HepG2 (cell line): ENCODE data around the gene USP10. TPM values are rescaled to one million over a fixed set of nuclear protein-coding genes. Genes with fewer than 3 reads are reported as not detected.

Experiments
- ATAC-seq: fragments of 200-7000 bp; cut with Tn5 transposase; 3 replicates; pipeline ENCODE4 v1.9.1; 2020; ENCODE audit warnings: mild to moderate bottlenecking, moderate library complexity
- BruUV-seq: library from RNA; stranded (reverse); fragments of 400-500 nt; replicated peaks from 2 replicates; lab custom pipeline; 2021; lab: Mats Ljungman, UMichigan
- CTCF ChIA-PET: fragments of 300-600 bp; formaldehyde crosslinking; extraction: SDS; loops from one replicate; lab custom pipeline; 2021; ENCODE audit warnings: low total read pairs, inconsistent platforms, low intra/inter-chr PET ratio; lab: Yijun Ruan, JAX
- POLR2A ChIA-PET: fragments of 350-600 bp; sonication (Branson Sonifier 250); formaldehyde crosslinking; loops from one replicate; lab custom pipeline; 2020; ENCODE audit warnings: antibody characterized with exemption, inconsistent platforms; lab: Yijun Ruan, JAX
- DNase-seq: peaks from one replicate; pipeline ENCODE4 v3.0.0-alpha.2; 2015; ENCODE audit warnings: low spot score
- FAIRE-seq: peaks from 3 replicates; lab custom pipeline; 2011; peaks lifted over from hg19 to GRCh38; lab: Jason Lieb, UNC
- H2AFZ ChIP-seq: one replicate; pipeline ENCODE4 v1.6.1; 2011; ENCODE audit warnings: low read length, inconsistent platforms
- H3K27ac ChIP-seq: fragments of 300-600 bp; 3 replicates; pipeline ENCODE4 v1.8.0; 2011; ENCODE audit warnings: mixed run types, mild to moderate bottlenecking, mixed read lengths, low read length, inconsistent platforms; ENCODE audit not compliant: insufficient read depth; ENCODE audit errors: extremely low read length
- H3K27me3 ChIP-seq, 2 experiments: fragments of 200-600 bp in 1 of 2; 2 replicates in 1 of 2; 3 replicates in 1 of 2; pipeline versions ENCODE4 v1.6.0 to v1.8.0; 2011; ENCODE audit warnings: low read length in 2 of 2, mild to moderate bottlenecking in 2 of 2, moderate library complexity in 2 of 2, inconsistent platforms in 1 of 2; ENCODE audit not compliant: insufficient read depth in 2 of 2, control insufficient read depth in 1 of 2
- H3K36me3 ChIP-seq, 2 experiments: fragments of 200-600 bp in 1 of 2; replicated peaks in 1 of 2; 2 replicates in 1 of 2; 3 replicates in 1 of 2; pipeline versions ENCODE4 v1.5.1 to v1.8.0; 2011; ENCODE audit warnings: low read length in 2 of 2, inconsistent platforms in 1 of 2; ENCODE audit not compliant: insufficient read depth in 2 of 2, control insufficient read depth in 1 of 2
- H3K4me1 ChIP-seq: 2 replicates; pipeline ENCODE4 v1.5.1; 2012; ENCODE audit warnings: low read length, inconsistent platforms; ENCODE audit not compliant: insufficient read depth
- H3K4me2 ChIP-seq: 2 replicates; pipeline ENCODE4 v1.6.0; 2011; ENCODE audit warnings: low read depth, low read length, inconsistent platforms
- H3K4me3 ChIP-seq, 3 experiments: fragments of 200-600 bp in 1 of 3; sonication (generic), shearing (Covaris generic) in 1 of 3; replicated peaks in 1 of 3; 2 replicates each; pipeline ENCODE4 v1.5.1; 2011 to 2016; ENCODE audit warnings: low read length in 3 of 3, inconsistent platforms in 2 of 3, low read depth in 2 of 3, mild to moderate bottlenecking in 2 of 3, control low read depth in 1 of 3, mixed read lengths in 1 of 3; ENCODE audit not compliant: insufficient read depth in 1 of 3
- H3K79me2 ChIP-seq: one replicate; pipeline ENCODE4 v1.6.1; 2011; ENCODE audit warnings: low read length, inconsistent platforms; ENCODE audit not compliant: insufficient read depth
- H3K9ac ChIP-seq: 2 replicates; pipeline ENCODE4 v1.6.0; 2011; ENCODE audit warnings: mild to moderate bottlenecking, low read depth, low read length, inconsistent platforms; ENCODE audit not compliant: insufficient read depth
- H3K9me3 ChIP-seq: 2 replicates; pipeline ENCODE4 v1.5.1; 2012; ENCODE audit warnings: mild to moderate bottlenecking, low read length
- H4K20me1 ChIP-seq: 2 replicates; pipeline ENCODE4 v1.6.0; 2011; ENCODE audit warnings: inconsistent platforms, mild to moderate bottlenecking, low read length, moderate library complexity; ENCODE audit not compliant: insufficient read depth
- CENPX ChIP-seq: sonication (generic); formaldehyde crosslinking; IDR thresholded peaks from 2 replicates; pipeline ENCODE4 v1.9.0; 2021; ENCODE audit warnings: mild to moderate bottlenecking, missing genetic modification reagents, moderate library complexity
- HNRNPK ChIP-seq: fragments of 200-400 bp; formaldehyde crosslinking; IDR thresholded peaks from 2 replicates; pipeline ENCODE4 v1.6.1; 2018; ENCODE audit warnings: low read length, low read depth, moderate library complexity, mild to moderate bottlenecking; ENCODE audit not compliant: poor library complexity, severe bottlenecking
- IRF2 ChIP-seq: IDR thresholded peaks from 2 replicates; pipeline ENCODE4 v1.6.1; 2018; ENCODE audit warnings: missing genetic modification reagents, missing compliant biosample characterization
- KDM2A ChIP-seq: sonication (generic); formaldehyde crosslinking; IDR thresholded peaks from 2 replicates; pipeline ENCODE4 v1.4.0; 2020; ENCODE audit warnings: low read depth, missing genetic modification reagents, borderline replicate concordance
- MEIS1 ChIP-seq: sonication (generic); formaldehyde crosslinking; IDR thresholded peaks from 2 replicates; pipeline ENCODE4 v1.9.0; 2021; ENCODE audit warnings: mild to moderate bottlenecking, missing genetic modification reagents, moderate library complexity, borderline replicate concordance
- MXI1 ChIP-seq: IDR thresholded peaks from 3 replicates; pipeline ENCODE4 v1.6.1; 2012; ENCODE audit warnings: low read depth, low read length, inconsistent platforms, borderline replicate concordance
- PRPF4 ChIP-seq: fragments of 200-400 bp; formaldehyde crosslinking; IDR thresholded peaks from 2 replicates; pipeline ENCODE4 v1.6.1; 2016; ENCODE audit warnings: low read length, low read depth; ENCODE audit not compliant: poor library complexity, severe bottlenecking
- SUZ12 ChIP-seq: fragments of 150-350 bp; IDR thresholded peaks from 2 replicates; pipeline ENCODE4 v1.6.1; 2014; ENCODE audit warnings: low read depth, low read length
- TCF7 ChIP-seq: sonication (generic); IDR thresholded peaks from 2 replicates; pipeline ENCODE4 v1.6.1; 2016; ENCODE audit warnings: antibody characterized with exemption, low read depth
- ZBTB3 ChIP-seq: sonication (generic); formaldehyde crosslinking; IDR thresholded peaks from 2 replicates; pipeline ENCODE4 v1.4.0; 2020; ENCODE audit warnings: low read depth, mild to moderate bottlenecking, moderate library complexity, missing genetic modification reagents, borderline replicate concordance
- ZKSCAN1 ChIP-seq: fragments of 150-350 bp; IDR thresholded peaks from 2 replicates; pipeline ENCODE4 v1.6.1; 2014; ENCODE audit warnings: low read length
- ZMYM4 ChIP-seq: sonication (generic); formaldehyde crosslinking; IDR thresholded peaks from 2 replicates; pipeline ENCODE4 v1.8.1; 2023; ENCODE audit warnings: mild to moderate bottlenecking, missing genetic modification reagents
- ZNF138 ChIP-seq: sonication (generic); formaldehyde crosslinking; IDR thresholded peaks from 2 replicates; pipeline ENCODE4 v1.5.0; 2020; ENCODE audit warnings: mild to moderate bottlenecking, low read depth, missing genetic modification reagents
- ZNF230 ChIP-seq: sonication (generic); formaldehyde crosslinking; IDR thresholded peaks from 2 replicates; pipeline ENCODE4 v1.4.0; 2020; ENCODE audit warnings: mild to moderate bottlenecking, missing genetic modification reagents
- ZNF547 ChIP-seq: sonication (generic); formaldehyde crosslinking; IDR thresholded peaks from 2 replicates; pipeline ENCODE4 v1.5.1; 2020; ENCODE audit warnings: mild to moderate bottlenecking, missing genetic modification reagents
- ZNF749 ChIP-seq: sonication (generic); formaldehyde crosslinking; IDR thresholded peaks from 2 replicates; pipeline ENCODE4 v1.8.0; 2022; ENCODE audit warnings: mild to moderate bottlenecking, missing genetic modification reagents, moderate library complexity, borderline replicate concordance
- WGBS: methylation state at CpG from one replicate; pipeline ENCODE4 v1.1.6; 2017; ENCODE audit warnings: low lambda C conversion rate; 5-methylcytosine and 5-hydroxymethylcytosine counted together
- in situ Hi-C: cut with HindIII; loops from 2 replicates; pipeline ENCODE4 v1.10.0; 2017; ENCODE audit warnings: low pct_unique_long_range_greater_than_20kb; ENCODE audit not compliant: extremely low pct_ligation_motif_present
- intact Hi-C: fragments of 100-400 bp; cut with micrococcal nuclease; formaldehyde crosslinking; loops from one replicate; pipeline ENCODE4 v1.10.0; 2022; ENCODE audit not compliant: unreplicated experiment
- polyA plus RNA-seq, 8 experiments: library from polyadenylated mRNA; depleted of rRNA in 3 of 8; stranded (reverse) in 7 of 8; unstranded in 1 of 8; fragments of >200 nt; fragmentation: Illumina TruSeq in 4 of 8; extraction: Trizol in 4 of 8; gene quantifications; 2 replicates each; pipeline versions ENCODE4 v1.2.1 to v1.2.3, GENCODE V29; 2011 to 2016; ENCODE audit warnings: low read depth in 4 of 8, missing spikeins in 1 of 8, mixed read lengths in 1 of 8; ENCODE audit not compliant: insufficient read depth in 1 of 8
- total RNA-seq, 5 experiments: library from RNA; depleted of rRNA; stranded (reverse); fragments of >200 nt; fragmentation: Illumina TruSeq; extraction: Trizol; gene quantifications; 2 replicates each; pipeline ENCODE4 v1.2.3, GENCODE V29; 2016; ENCODE audit warnings: low read depth in 1 of 5
- TF ChIP-seq, protein P1 (sequence below): sonication (generic); formaldehyde crosslinking; IDR thresholded peaks from 2 replicates; pipeline ENCODE4 v1.4.0; 2020; ENCODE audit warnings: mild to moderate bottlenecking, missing genetic modification reagents
- TF ChIP-seq, protein P2 (sequence below): sonication (generic); formaldehyde crosslinking; IDR thresholded peaks from 2 replicates; pipeline ENCODE4 v1.5.0; 2020; ENCODE audit warnings: mild to moderate bottlenecking, missing genetic modification reagents, borderline replicate concordance
- TF ChIP-seq, protein P3 (sequence below): sonication (generic); formaldehyde crosslinking; IDR thresholded peaks from 2 replicates; pipeline ENCODE4 v1.5.1; 2020; ENCODE audit warnings: missing genetic modification reagents, mild to moderate bottlenecking, borderline replicate concordance

Gene USP10
- total and polyA plus RNA-seq, 2 of the 13 experiments (the other 11 are each of a cell fraction or from before 2014, with no cell fraction given) = 79.1 to 122 TPM

DNA sequence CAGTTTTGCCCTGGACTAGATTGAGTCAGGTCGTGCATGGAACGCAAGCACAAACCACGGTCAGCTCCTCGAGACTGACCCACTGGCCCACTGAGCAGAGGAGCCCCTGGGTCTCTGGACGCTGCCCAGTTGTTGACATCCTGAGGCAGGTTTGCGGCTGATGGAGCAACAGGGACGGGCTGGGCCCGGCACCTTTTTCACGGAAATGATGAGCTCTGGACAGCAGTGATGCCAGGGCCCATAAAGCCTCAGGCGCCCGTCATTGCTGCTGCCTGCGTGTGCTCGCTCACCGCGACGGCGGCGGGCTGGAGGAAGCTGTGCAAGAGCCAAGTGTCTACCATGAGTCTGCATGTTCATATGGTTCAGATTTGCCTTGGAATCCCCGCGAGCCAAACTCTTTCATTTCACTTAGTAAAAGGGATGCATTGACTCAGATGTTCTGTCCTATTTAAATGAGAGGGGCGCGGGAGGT is 89.2 kb downstream of the USP10 start:
- in situ Hi-C loops = no loop called here
- H3K27me3 ChIP-seq = no peaks in the 10 kb centered on the region
- no peaks in the 10 kb centered on the region for H4K20me1 ChIP-seq
- intact Hi-C loops = no loop called here
- ChIA-PET POLR2A (no interaction called here), CTCF (no interaction called here)
- TF ChIP-seq, protein P1, sequence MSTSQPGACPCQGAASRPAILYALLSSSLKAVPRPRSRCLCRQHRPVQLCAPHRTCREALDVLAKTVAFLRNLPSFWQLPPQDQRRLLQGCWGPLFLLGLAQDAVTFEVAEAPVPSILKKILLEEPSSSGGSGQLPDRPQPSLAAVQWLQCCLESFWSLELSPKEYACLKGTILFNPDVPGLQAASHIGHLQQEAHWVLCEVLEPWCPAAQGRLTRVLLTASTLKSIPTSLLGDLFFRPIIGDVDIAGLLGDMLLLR (CRISPR knock-in tag) = no peak
- TF ChIP-seq ZNF547 (CRISPR knock-in tag) (no peak), MEIS1 (CRISPR knock-in tag) (no peak), HNRNPK (no peak), ZBTB3 (CRISPR knock-in tag) (no peak), IRF2 (no peak), ZMYM4 (CRISPR knock-in tag) (no peak), ZNF138 (CRISPR knock-in tag) (no peak), CENPX (CRISPR knock-in tag) (no peak), ZNF749 (CRISPR knock-in tag) (no peak), TCF7 (no peak), PRPF4 (no peak), KDM2A (CRISPR knock-in tag) (no peak), SUZ12 (no peak), MXI1 (no peak), ZKSCAN1 (no peak), ZNF230 (CRISPR knock-in tag) (no peak)
- TF ChIP-seq, protein P2, sequence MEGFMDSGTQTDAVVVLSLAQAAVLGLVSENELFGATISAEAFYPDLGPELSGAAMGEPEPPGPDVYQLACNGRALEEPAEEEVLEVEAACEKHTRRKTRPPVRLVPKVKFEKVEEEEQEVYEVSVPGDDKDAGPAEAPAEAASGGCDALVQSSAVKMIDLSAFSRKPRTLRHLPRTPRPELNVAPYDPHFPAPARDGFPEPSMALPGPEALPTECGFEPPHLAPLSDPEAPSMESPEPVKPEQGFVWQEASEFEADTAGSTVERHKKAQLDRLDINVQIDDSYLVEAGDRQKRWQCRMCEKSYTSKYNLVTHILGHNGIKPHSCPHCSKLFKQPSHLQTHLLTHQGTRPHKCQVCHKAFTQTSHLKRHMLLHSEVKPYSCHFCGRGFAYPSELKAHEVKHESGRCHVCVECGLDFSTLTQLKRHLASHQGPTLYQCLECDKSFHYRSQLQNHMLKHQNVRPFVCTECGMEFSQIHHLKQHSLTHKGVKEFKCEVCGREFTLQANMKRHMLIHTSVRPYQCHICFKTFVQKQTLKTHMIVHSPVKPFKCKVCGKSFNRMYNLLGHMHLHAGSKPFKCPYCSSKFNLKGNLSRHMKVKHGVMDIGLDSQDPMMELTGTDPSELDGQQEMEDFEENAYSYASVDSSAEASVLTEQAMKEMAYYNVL = no peak
- TF ChIP-seq, protein P3, sequence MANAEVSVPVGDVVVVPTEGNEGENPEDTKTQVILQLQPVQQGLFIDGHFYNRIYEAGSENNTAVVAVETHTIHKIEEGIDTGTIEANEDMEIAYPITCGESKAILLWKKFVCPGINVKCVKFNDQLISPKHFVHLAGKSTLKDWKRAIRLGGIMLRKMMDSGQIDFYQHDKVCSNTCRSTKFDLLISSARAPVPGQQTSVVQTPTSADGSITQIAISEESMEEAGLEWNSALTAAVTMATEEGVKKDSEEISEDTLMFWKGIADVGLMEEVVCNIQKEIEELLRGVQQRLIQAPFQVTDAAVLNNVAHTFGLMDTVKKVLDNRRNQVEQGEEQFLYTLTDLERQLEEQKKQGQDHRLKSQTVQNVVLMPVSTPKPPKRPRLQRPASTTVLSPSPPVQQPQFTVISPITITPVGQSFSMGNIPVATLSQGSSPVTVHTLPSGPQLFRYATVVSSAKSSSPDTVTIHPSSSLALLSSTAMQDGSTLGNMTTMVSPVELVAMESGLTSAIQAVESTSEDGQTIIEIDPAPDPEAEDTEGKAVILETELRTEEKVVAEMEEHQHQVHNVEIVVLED = no peak
- H3K4me3 ChIP-seq = no peak overlapping the region
- H3K79me2 ChIP-seq = no peaks in the 10 kb centered on the region
- no peaks in the 10 kb centered on the region for H3K36me3 ChIP-seq
- ATAC-seq (no peak), DNase-seq (no peak), FAIRE-seq (no peak)
- H3K9ac ChIP-seq = no peak overlapping the region
- H3K4me1 ChIP-seq = peaks cover 19% of the 10 kb centered on the region; the same call in 1 of the 2 replicates
- no TSS peak for BruUV-seq
- no peaks in the 10 kb centered on the region for H3K9me3 ChIP-seq
- 94% methylated on average over 21 of the region's 22 CpGs for WGBS
- H2AFZ ChIP-seq = no peak overlapping the region
- H3K4me2 ChIP-seq = no peak overlapping the region
- H3K27ac ChIP-seq = no peak overlapping the region
